ENCODE measurements around the gene ANAPC5.

ANAPC5 gene

DNA sequence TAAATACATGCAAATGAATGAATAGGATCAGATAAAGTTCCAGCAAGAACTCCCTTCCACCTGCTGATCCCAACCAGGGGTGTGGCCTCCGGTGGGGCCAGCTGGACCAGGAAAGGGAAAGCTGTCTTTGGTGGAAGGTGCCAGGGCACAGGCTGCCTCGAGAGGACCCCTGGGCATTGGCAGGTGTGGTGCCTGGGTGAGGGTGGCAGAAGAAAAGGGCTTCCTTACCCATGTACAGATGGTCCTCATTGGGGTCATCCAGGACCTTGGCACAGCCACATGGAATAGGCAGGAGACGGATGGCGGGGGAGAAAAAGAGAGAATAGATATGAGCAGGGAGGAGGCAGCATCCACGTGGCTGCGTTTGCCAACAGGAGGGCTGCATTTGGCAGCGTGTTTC, 92.1 kb downstream of the ANAPC5 start:
- DNase-seq (ENCODE audit: low read depth in 2 of 2): no peak

GRCh38 chr12:121259074-121259473, 93.1 kb downstream of the ANAPC5 start:
- no peak for DNase-seq (ENCODE audit: low read depth in 2 of 2)

Measured in stimulated activated CD8-positive, alpha-beta memory T cell treated with anti-CD3 and anti-CD28 coated beads, Interleukin-7, amount 100 ng/mL, for 1 hour (primary cell).